Urinary bladder (tissue), 4 donors: ENCODE data around the gene GALNT10. TPM values are rescaled to one million over a fixed set of nuclear protein-coding genes. Genes with fewer than 3 reads are reported as not detected.

Experiments
- DNase-seq: peaks from one replicate; pipeline ENCODE4 v3.0.0-alpha.2; 2015; ENCODE audit errors: extremely low spot score
- H3K27ac ChIP-seq: one replicate; pipeline ENCODE4 v1.5.1; 2013; ENCODE audit warnings: low read depth, mild to moderate bottlenecking, moderate library complexity
- H3K36me3 ChIP-seq: one replicate; pipeline ENCODE4 v1.6.1; 2013; ENCODE audit warnings: mild to moderate bottlenecking, moderate library complexity; ENCODE audit not compliant: insufficient read depth
- H3K4me1 ChIP-seq: one replicate; pipeline ENCODE4 v1.6.1; 2013; ENCODE audit warnings: mild to moderate bottlenecking, moderate library complexity; ENCODE audit not compliant: insufficient read depth
- H3K4me3 ChIP-seq: one replicate; pipeline ENCODE4 v1.5.1; 2013; ENCODE audit warnings: low read depth, low read length
- WGBS: extraction: QIAGEN DNeasy Blood & Tissue Kit; methylation state at CpG from one replicate; pipeline ENCODE4 v1.1.7; 2013; 5-methylcytosine and 5-hydroxymethylcytosine counted together
- polyA plus RNA-seq: library from polyadenylated mRNA; stranded (reverse); fragments of 200-250 nt; gene quantifications from one replicate; pipeline ENCODE4 v1.2.3, GENCODE V29; 2013
- total RNA-seq: library from RNA; depleted of rRNA; stranded (reverse); fragments of >200 nt; gene quantifications from one replicate; pipeline ENCODE4 v1.2.3, GENCODE V29; 2014
- donor health status: healthy with polysubstance abuse.
- donor health status: healthy.

The GALNT10 gene
- total and polyA plus RNA-seq, 2 donors: 15.7 to 19.4 TPM

GRCh38 chr5:154203798-154204578, 13.5 kb downstream of the GALNT10 start:
- Histone ChIP-seq H3K4me3 (no peak overlapping the region), H3K27ac (no peak overlapping the region), H3K4me1 (no peaks in the 10 kb centered on the region), H3K36me3 (no peaks in the 10 kb centered on the region)
- DNase-seq: no peak
- 95% methylated on average over 4 of the region's 4 CpGs for WGBS

- Histone ChIP-seq H3K4me1 (no peaks in the 10 kb centered on the region), H3K27ac (no peak overlapping the region), H3K36me3 (no peaks in the 10 kb centered on the region), H3K4me3 (no peak overlapping the region)
- DNase-seq: no peak
- WGBS: 85% methylated on average over 6 of the region's 6 CpGs
These were observed 15.0 kb downstream of the GALNT10 start for GRCh38 chr5:154205441-154206117.

GRCh38 chr5:154206311-154206710, 15.8 kb downstream of the GALNT10 start:
- no peak overlapping the region for H3K4me3 ChIP-seq
- WGBS: 71% methylated on average over 6 of the region's 6 CpGs
- no peak for DNase-seq
- H3K4me1 ChIP-seq: no peaks in the 10 kb centered on the region
- H3K36me3 ChIP-seq: no peaks in the 10 kb centered on the region
- no peak overlapping the region for H3K27ac ChIP-seq

GRCh38 chr5:154207204-154207603, 16.7 kb downstream of the GALNT10 start:
- no peak overlapping the region for H3K4me3 ChIP-seq
- 95% methylated on average over 4 of the region's 4 CpGs for WGBS
- no peaks in the 10 kb centered on the region for H3K36me3 ChIP-seq
- H3K4me1 ChIP-seq: no peaks in the 10 kb centered on the region
- H3K27ac ChIP-seq: no peak overlapping the region
- no peak for DNase-seq

- no peak overlapping the region for H3K4me3 ChIP-seq
- DNase-seq: no peak
- 77% methylated on average over 2 of the region's 2 CpGs for WGBS
- no peak overlapping the region for H3K27ac ChIP-seq
- H3K36me3 ChIP-seq: no peaks in the 10 kb centered on the region
- H3K4me1 ChIP-seq: no peaks in the 10 kb centered on the region
These were observed 19.1 kb downstream of the GALNT10 start for GRCh38 chr5:154209591-154210081.

GRCh38 chr5:154210163-154210562, 19.6 kb downstream of the GALNT10 start:
- Histone ChIP-seq H3K27ac (no peak overlapping the region), H3K36me3 (no peaks in the 10 kb centered on the region), H3K4me3 (no peak overlapping the region), H3K4me1 (no peaks in the 10 kb centered on the region)
- whole genome bisulfite sequencing: 60% methylated on average over 2 of the region's 2 CpGs
- no peak for DNase-seq

- over 99% methylated on average over 7 of the region's 7 CpGs for WGBS
- H3K36me3 ChIP-seq: no peaks in the 10 kb centered on the region
- H3K4me3 ChIP-seq: no peak overlapping the region
- DNase-seq: no peak
- H3K4me1 ChIP-seq: no peaks in the 10 kb centered on the region
- no peak overlapping the region for H3K27ac ChIP-seq
These were observed 21.3 kb downstream of the GALNT10 start for GRCh38 chr5:154211641-154212390.

GRCh38 chr5:154213592-154213991, 23.1 kb downstream of the GALNT10 start:
- Histone ChIP-seq H3K4me3 (no peak overlapping the region), H3K36me3 (no peaks in the 10 kb centered on the region), H3K27ac (no peak overlapping the region), H3K4me1 (no peaks in the 10 kb centered on the region)
- no peak for DNase-seq
- WGBS: 96% methylated on average over 4 of the region's 4 CpGs

GRCh38 chr5:154214371-154215106, 24.0 kb downstream of the GALNT10 start:
- 56% methylated on average over 5 of the region's 5 CpGs for WGBS
- no peak for DNase-seq
- H3K27ac ChIP-seq: no peak overlapping the region
- H3K4me1 ChIP-seq: no peaks in the 10 kb centered on the region
- no peak overlapping the region for H3K4me3 ChIP-seq
- H3K36me3 ChIP-seq: no peaks in the 10 kb centered on the region

GRCh38 chr5:154215571-154216325, 25.2 kb downstream of the GALNT10 start:
- Histone ChIP-seq H3K4me1 (no peaks in the 10 kb centered on the region), H3K4me3 (no peak overlapping the region), H3K27ac (no peak overlapping the region), H3K36me3 (no peaks in the 10 kb centered on the region)
- WGBS: 49% methylated on average over 2 of the region's 2 CpGs
- DNase-seq: no peak

GRCh38 chr5:154217462-154217861, 26.9 kb downstream of the GALNT10 start:
- H3K27ac ChIP-seq: no peak overlapping the region
- H3K4me1 ChIP-seq: no peaks in the 10 kb centered on the region
- no peak for DNase-seq
- no peaks in the 10 kb centered on the region for H3K36me3 ChIP-seq
- no peak overlapping the region for H3K4me3 ChIP-seq
- 95% methylated on average over 4 of the region's 4 CpGs for WGBS

GRCh38 chr5:154218786-154219185, 28.3 kb downstream of the GALNT10 start:
- Histone ChIP-seq H3K4me1 (no peaks in the 10 kb centered on the region), H3K27ac (no peak overlapping the region), H3K4me3 (no peak overlapping the region), H3K36me3 (no peaks in the 10 kb centered on the region)
- 94% methylated on average over 8 of the region's 8 CpGs for WGBS
- no peak for DNase-seq

GRCh38 chr5:154220625-154221024, 30.1 kb downstream of the GALNT10 start:
- no peaks in the 10 kb centered on the region for H3K36me3 ChIP-seq
- no peak overlapping the region for H3K27ac ChIP-seq
- DNase-seq: no peak
- no peak overlapping the region for H3K4me3 ChIP-seq
- H3K4me1 ChIP-seq: no peaks in the 10 kb centered on the region
